Astrocyte (in vitro differentiated cells and primary cell): Measurements from ENCODE around the gene CORIN. TPM values are rescaled to one million over a fixed set of nuclear protein-coding genes. Genes with fewer than 3 reads are reported as not detected.

Experiments
- DNase-seq: peaks from one replicate; pipeline ENCODE4 v3.0.0-alpha.2; 2010; ENCODE audit warnings: low read depth
- FAIRE-seq: peaks from 2 replicates; lab custom pipeline; 2011; peaks lifted over from hg19 to GRCh38; lab: Jason Lieb, UNC
- H2AFZ ChIP-seq: 2 replicates; pipeline ENCODE4 v1.6.0; 2012; ENCODE audit warnings: low read depth, low read length, inconsistent platforms
- H3K27ac ChIP-seq: 2 replicates; pipeline ENCODE4 v1.5.1; 2011; ENCODE audit warnings: low read depth, low read length, inconsistent platforms
- H3K27me3 ChIP-seq: 2 replicates; pipeline ENCODE4 v1.6.0; 2011; ENCODE audit warnings: low read length, inconsistent platforms; ENCODE audit not compliant: insufficient read depth
- H3K36me3 ChIP-seq: 2 replicates; pipeline ENCODE4 v1.5.1; 2011; ENCODE audit warnings: low read length, inconsistent platforms; ENCODE audit not compliant: insufficient read depth
- H3K4me1 ChIP-seq: 2 replicates; pipeline ENCODE4 v1.5.1; 2011; ENCODE audit warnings: low read length, inconsistent platforms; ENCODE audit not compliant: insufficient read depth
- H3K4me2 ChIP-seq: 2 replicates; pipeline ENCODE4 v1.6.0; 2012; ENCODE audit warnings: low read length, inconsistent platforms
- H3K4me3 ChIP-seq: 2 replicates; pipeline ENCODE4 v1.5.1; 2011; ENCODE audit warnings: low read depth, mild to moderate bottlenecking, low read length, inconsistent platforms; ENCODE audit not compliant: insufficient read depth
- H3K79me2 ChIP-seq: 2 replicates; pipeline ENCODE4 v1.6.0; 2012; ENCODE audit warnings: mild to moderate bottlenecking, low read length, inconsistent platforms; ENCODE audit not compliant: insufficient read depth
- H3K9ac ChIP-seq: 2 replicates; pipeline ENCODE4 v1.6.0; 2012; ENCODE audit warnings: mild to moderate bottlenecking, low read length, inconsistent platforms
- H3K9me3 ChIP-seq: 2 replicates; pipeline ENCODE4 v1.5.1; 2012; ENCODE audit warnings: low read depth, mild to moderate bottlenecking, low read length, inconsistent platforms; ENCODE audit not compliant: insufficient read depth
- H4K20me1 ChIP-seq: 2 replicates; pipeline ENCODE4 v1.6.0; 2012; ENCODE audit warnings: low read length, inconsistent platforms; ENCODE audit not compliant: insufficient read depth
- H3K27ac Mint-ChIP-seq: one replicate; pipeline ENCODE4 v1.8.0; 2021; ENCODE audit warnings: mild to moderate bottlenecking, mixed read lengths; ENCODE audit not compliant: unreplicated experiment
- H3K27me3 Mint-ChIP-seq: one replicate; pipeline ENCODE4 v1.8.0; 2021; ENCODE audit warnings: low read depth, mixed read lengths; ENCODE audit not compliant: unreplicated experiment
- H3K36me3 Mint-ChIP-seq: one replicate; pipeline ENCODE4 v1.8.0; 2021; ENCODE audit warnings: low read depth, mixed read lengths; ENCODE audit not compliant: unreplicated experiment
- H3K4me1 Mint-ChIP-seq: one replicate; pipeline ENCODE4 v1.8.0; 2021; ENCODE audit warnings: low read depth, mixed read lengths; ENCODE audit not compliant: unreplicated experiment
- H3K4me3 Mint-ChIP-seq: one replicate; pipeline ENCODE4 v1.8.0; 2021; ENCODE audit warnings: mild to moderate bottlenecking, moderate library complexity, mixed read lengths; ENCODE audit not compliant: unreplicated experiment
- H3K9me3 Mint-ChIP-seq: one replicate; pipeline ENCODE4 v1.8.0; 2021; ENCODE audit warnings: mild to moderate bottlenecking, mixed read lengths; ENCODE audit not compliant: unreplicated experiment
- CTCF ChIP-seq: IDR thresholded peaks from 2 replicates; pipeline ENCODE4 v1.5.1; 2011; ENCODE audit warnings: low read depth, mild to moderate bottlenecking, inconsistent platforms, low read length, moderate library complexity; ENCODE audit not compliant: insufficient read depth
- EZH2 ChIP-seq: IDR thresholded peaks from 2 replicates; pipeline ENCODE4 v1.6.1; 2012; ENCODE audit warnings: mild to moderate bottlenecking, low read length, inconsistent platforms; ENCODE audit not compliant: insufficient read depth
- total RNA-seq: library from RNA; stranded (reverse); gene quantifications from 2 replicates; pipeline ENCODE4 v1.2.1, GENCODE V29; 2021

CORIN gene
- total RNA-seq, 1 donor from 2014 or later: 0.20 TPM

GRCh38 chr4:47686294-47686872 is 151.5 kb downstream of the CORIN start:
- H3K36me3 ChIP-seq: no peaks in the 10 kb centered on the region
- H3K27ac ChIP-seq: no peak overlapping the region
- no peak for FAIRE-seq
- TF ChIP-seq EZH2 (no peak), CTCF (peak; percentile 40)
- Mint-ChIP-seq H3K27ac (no peak overlapping the region), H3K4me3 (no peak overlapping the region), H3K4me1 (no peaks in the 10 kb centered on the region), H3K36me3 (no peaks in the 10 kb centered on the region), H3K9me3 (no peaks in the 10 kb centered on the region), H3K27me3 (peaks cover 2% of the 10 kb centered on the region)
- H4K20me1 ChIP-seq: no peaks in the 10 kb centered on the region
- no peaks in the 10 kb centered on the region for H3K79me2 ChIP-seq
- no peak overlapping the region for H3K4me3 ChIP-seq
- no peak for DNase-seq
- H2AFZ ChIP-seq: no peak overlapping the region
- no peaks in the 10 kb centered on the region for H3K4me1 ChIP-seq
- H3K4me2 ChIP-seq: no peak overlapping the region
- H3K9me3 ChIP-seq: no peaks in the 10 kb centered on the region
- no peak overlapping the region for H3K9ac ChIP-seq
- H3K27me3 ChIP-seq: no peaks in the 10 kb centered on the region

- Mint-ChIP-seq H3K4me1 (peaks cover 3% of the 10 kb centered on the region), H3K9me3 (no peaks in the 10 kb centered on the region), H3K27me3 (no peaks in the 10 kb centered on the region), H3K36me3 (no peaks in the 10 kb centered on the region), H3K4me3 (no peak overlapping the region), H3K27ac (no peak overlapping the region)
- H3K4me3 ChIP-seq: no peak overlapping the region
- no peak for DNase-seq
- H2AFZ ChIP-seq: no peak overlapping the region
- no peaks in the 10 kb centered on the region for H3K4me1 ChIP-seq
- no peak for FAIRE-seq
- no peak overlapping the region for H3K27ac ChIP-seq
- H3K27me3 ChIP-seq: peaks cover 3% of the 10 kb centered on the region
- no peaks in the 10 kb centered on the region for H3K79me2 ChIP-seq
- H3K4me2 ChIP-seq: no peak overlapping the region
- H4K20me1 ChIP-seq: no peaks in the 10 kb centered on the region
- H3K9ac ChIP-seq: no peak overlapping the region
- H3K36me3 ChIP-seq: no peaks in the 10 kb centered on the region
- no peaks in the 10 kb centered on the region for H3K9me3 ChIP-seq
- no peak for TF ChIP-seq EZH2
Measured at GRCh38 chr4:47675806-47676205, 162.1 kb downstream of the CORIN start.

GRCh38 chr4:47674144-47674543 is 163.7 kb downstream of the CORIN start:
- H3K9ac ChIP-seq: no peak overlapping the region
- no peaks in the 10 kb centered on the region for H3K9me3 ChIP-seq
- Mint-ChIP-seq H3K36me3 (no peaks in the 10 kb centered on the region), H3K4me3 (no peak overlapping the region), H3K4me1 (peaks cover 9% of the 10 kb centered on the region), H3K9me3 (peaks cover 3% of the 10 kb centered on the region), H3K27ac (no peak overlapping the region), H3K27me3 (no peaks in the 10 kb centered on the region)
- DNase-seq: no peak
- H2AFZ ChIP-seq: no peak overlapping the region
- no peak for TF ChIP-seq CTCF
- no peak for TF ChIP-seq EZH2
- no peaks in the 10 kb centered on the region for H3K79me2 ChIP-seq
- no peaks in the 10 kb centered on the region for H3K4me1 ChIP-seq
- no peak overlapping the region for H3K27ac ChIP-seq
- H4K20me1 ChIP-seq: no peaks in the 10 kb centered on the region
- no peak for FAIRE-seq
- peaks cover 3% of the 10 kb centered on the region for H3K27me3 ChIP-seq
- no peak overlapping the region for H3K4me3 ChIP-seq
- H3K4me2 ChIP-seq: no peak overlapping the region
- H3K36me3 ChIP-seq: no peaks in the 10 kb centered on the region
